GM12864 (cell line): Measurements from ENCODE around the gene NAV3.

Experiments used
- DNase-seq: peaks from one replicate; pipeline ENCODE4 v3.0.0-alpha.2; 2011; ENCODE audit warnings: low read depth
- H3K4me3 ChIP-seq: 2 replicates; pipeline ENCODE4 v1.5.1; 2011; ENCODE audit warnings: mild to moderate bottlenecking, low read depth, low read length, control low read depth
- TF ChIP-seq, protein P1 (sequence below): IDR thresholded peaks from 2 replicates; pipeline ENCODE4 v1.5.1; 2011; ENCODE audit warnings: low read depth, mild to moderate bottlenecking, moderate library complexity, low read length, control low read depth, inconsistent platforms; ENCODE audit errors: missing control alignments

Gene NAV3

DNA sequence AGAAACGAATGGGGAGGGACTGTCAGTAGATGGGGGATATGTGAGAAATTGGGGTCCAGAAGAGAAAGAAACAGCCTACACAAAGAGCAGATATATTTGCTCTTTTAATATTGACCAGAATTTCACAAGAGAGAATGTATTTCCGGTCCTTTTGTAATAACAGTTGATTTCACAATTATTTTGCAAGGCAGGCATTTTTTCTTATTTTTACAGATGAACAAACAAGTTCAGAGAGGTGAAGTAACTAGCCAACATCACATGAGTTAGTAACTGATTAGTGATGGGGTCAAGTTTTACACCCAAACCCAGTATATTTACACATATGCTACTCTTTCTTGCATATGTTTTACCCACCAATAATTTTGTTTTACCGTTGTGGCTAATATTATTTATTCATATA, 188.2 kb downstream of the NAV3 start:
- no peak for DNase-seq
- TF ChIP-seq, protein P1, sequence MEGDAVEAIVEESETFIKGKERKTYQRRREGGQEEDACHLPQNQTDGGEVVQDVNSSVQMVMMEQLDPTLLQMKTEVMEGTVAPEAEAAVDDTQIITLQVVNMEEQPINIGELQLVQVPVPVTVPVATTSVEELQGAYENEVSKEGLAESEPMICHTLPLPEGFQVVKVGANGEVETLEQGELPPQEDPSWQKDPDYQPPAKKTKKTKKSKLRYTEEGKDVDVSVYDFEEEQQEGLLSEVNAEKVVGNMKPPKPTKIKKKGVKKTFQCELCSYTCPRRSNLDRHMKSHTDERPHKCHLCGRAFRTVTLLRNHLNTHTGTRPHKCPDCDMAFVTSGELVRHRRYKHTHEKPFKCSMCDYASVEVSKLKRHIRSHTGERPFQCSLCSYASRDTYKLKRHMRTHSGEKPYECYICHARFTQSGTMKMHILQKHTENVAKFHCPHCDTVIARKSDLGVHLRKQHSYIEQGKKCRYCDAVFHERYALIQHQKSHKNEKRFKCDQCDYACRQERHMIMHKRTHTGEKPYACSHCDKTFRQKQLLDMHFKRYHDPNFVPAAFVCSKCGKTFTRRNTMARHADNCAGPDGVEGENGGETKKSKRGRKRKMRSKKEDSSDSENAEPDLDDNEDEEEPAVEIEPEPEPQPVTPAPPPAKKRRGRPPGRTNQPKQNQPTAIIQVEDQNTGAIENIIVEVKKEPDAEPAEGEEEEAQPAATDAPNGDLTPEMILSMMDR, result no peak
- H3K4me3 ChIP-seq, result no peak overlapping the region

DNA sequence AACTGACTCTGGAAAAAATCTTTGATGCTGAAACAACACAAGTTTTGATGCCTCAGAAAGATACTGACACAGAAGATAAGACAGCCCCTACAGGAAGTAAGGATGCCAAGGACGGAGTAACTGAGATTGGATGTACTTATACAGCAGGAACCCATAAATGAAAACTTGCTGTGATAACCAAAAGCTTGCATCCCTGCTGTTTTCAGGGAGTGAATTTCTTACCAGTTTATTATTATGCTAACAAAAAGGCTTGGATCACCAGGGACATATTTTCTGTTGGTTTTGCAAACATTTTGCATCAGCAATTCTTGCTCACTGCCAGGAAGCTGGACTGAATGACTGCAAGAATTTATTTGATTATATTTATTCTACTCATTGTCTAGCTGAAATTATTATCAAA, 197.7 kb downstream of the NAV3 start:
- DNase-seq, result no peak
- no peak overlapping the region for H3K4me3 ChIP-seq
- TF ChIP-seq, protein P1, result no peak

DNA sequence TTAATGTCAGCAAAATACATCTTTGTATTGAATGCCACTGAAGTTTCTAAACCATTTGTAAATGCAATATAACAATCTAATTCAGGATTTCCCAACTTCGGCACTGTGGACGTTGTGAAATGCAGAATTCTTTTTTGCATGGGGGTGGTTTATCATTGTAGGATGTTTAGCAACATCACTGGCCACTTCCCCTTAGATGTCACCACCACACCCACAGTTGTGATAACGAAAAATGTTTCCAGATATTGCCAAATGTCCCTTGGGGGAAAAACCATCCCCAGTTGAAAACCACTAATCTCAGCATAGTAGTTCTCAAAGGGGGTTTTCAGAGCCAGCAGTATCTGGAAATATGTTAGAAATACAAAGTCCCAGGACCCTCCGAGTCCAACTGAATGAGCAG, 203.3 kb downstream of the NAV3 start:
- DNase-seq, result no peak
- TF ChIP-seq, protein P1, result no peak
- H3K4me3 ChIP-seq, result no peak overlapping the region

DNA sequence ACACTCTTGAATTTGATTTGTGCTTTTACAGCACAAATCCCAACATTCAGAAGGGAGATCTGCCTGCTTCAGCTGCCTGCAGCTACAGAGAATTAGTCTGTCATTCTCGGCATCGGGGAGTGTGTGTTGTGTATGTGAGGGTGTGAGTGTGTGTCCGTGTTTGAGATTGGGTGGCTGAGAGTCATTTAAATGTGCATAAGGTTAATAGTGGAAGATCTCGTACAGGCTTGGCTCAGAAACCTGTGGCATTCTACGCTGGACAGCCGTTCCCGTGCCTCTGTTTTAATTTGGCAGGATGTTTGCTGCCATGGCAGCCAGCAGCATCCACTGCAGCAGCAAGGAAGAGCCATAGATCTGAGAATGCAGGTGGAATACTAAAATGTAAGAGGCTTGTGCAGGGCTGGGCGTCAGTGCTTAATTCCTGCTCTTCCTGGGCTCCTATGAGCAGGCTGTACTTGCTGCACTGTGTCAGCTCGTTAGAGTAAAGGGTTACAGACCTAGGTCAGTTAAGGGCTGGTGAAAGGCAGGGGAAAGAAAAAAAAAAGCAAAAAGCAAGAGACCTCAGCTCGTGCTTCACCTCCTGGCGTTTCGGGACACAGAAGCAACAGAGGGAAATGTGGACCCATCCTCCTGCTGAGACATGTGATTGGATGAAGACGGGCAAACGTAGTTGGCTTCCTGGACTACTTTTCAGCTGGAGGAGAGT, 205.4 kb downstream of the NAV3 start:
- DNase-seq, result no peak
- no peak overlapping the region for H3K4me3 ChIP-seq

DNA sequence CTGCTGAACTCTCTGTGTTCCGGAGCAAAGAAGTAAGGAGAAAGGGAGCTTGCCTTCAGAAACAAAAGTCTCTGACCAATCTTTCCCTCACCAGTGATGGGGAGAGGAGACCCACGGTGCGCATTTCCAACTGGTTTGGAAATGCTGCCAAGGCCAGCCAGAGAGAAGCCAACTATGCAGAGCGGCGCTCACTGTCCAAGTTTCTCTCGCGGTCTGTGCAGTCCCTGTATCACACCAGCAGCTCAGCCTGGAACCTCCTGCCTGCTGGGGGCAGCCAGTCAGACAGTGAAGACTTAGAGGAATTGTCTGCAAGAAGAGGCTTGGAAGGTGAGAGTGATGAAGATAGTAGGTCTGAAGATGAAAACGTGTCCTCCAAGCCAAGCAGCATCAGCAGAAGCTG, 206.2 kb downstream of the NAV3 start:
- H3K4me3 ChIP-seq, result no peak overlapping the region
- DNase-seq, result no peak
- TF ChIP-seq, protein P1, result no peak

More for the DNA sequence above, 205.4 kb downstream of the NAV3 start:
- TF ChIP-seq, protein P1, result no peak

DNA sequence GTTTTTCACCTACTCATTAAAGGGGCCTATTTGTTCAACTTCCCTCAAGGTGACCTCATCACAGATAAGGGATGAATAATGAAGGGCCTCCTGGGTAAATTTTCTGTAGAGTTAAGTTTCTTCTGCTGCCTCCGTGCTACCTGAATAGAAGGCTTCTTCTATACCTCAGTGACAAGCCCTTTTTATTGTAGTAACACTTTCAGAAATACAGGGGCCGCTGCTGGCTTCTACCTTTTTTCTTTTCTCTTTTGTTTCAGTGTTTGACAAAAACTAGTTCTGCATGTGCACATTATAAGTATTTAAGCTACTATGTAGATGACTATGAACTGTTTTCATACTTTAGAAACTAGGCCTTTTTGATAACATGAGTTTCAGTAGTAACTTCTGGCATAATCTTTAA, 207.0 kb downstream of the NAV3 start:
- TF ChIP-seq, protein P1, result peak; percentile 15
- H3K4me3 ChIP-seq, result no peak overlapping the region
- DNase-seq, result no peak

DNA sequence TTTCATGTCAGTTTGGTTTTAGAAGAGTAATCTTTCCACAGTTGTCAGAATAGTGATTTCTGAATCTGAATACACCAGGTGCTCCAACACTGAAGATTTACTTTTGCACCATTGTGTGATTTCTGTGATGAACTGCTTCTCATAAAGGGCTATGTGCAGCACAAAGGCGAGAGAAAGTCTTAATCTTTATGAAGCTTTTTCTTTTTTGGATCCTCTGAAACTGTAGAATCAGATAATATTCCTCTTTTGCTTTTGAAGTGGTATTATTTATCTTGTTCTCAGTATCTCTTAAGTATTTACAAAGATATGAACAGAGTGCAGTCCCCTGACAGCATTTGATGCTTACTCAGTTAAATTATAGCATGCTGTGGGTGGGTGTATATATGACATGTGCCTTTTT, 207.8 kb downstream of the NAV3 start:
- no peak for DNase-seq
- H3K4me3 ChIP-seq, result no peak overlapping the region
- TF ChIP-seq, protein P1, result no peak
